WTC11 (cell line): Measurements from ENCODE around the gene APMAP. TPM values are rescaled to one million over a fixed set of nuclear protein-coding genes. Genes with fewer than 3 reads are reported as not detected.

Experiments used
- ATAC-seq: fragments of 200-7000 bp; cut with Tn5 transposase; 2 replicates; pipeline ENCODE4 v1.10.0; 2021; ENCODE audit warnings: mild to moderate bottlenecking, moderate library complexity
- Bru-seq: library from RNA; stranded (reverse); fragments of 400-500 nt; gene quantifications from one replicate; lab custom pipeline; 2021; lab: Mats Ljungman, UMichigan
- CTCF ChIA-PET: fragments of 300-600 bp; sonication (Branson Sonifier 250); formaldehyde crosslinking; loops from one replicate; lab custom pipeline; 2021; ENCODE audit warnings: antibody characterized with exemption; lab: Charles Lee
- POLR2A ChIA-PET: fragments of 350-600 bp; sonication (Branson Sonifier 250); formaldehyde crosslinking; loops from one replicate; lab custom pipeline; 2021; ENCODE audit warnings: antibody characterized with exemption; lab: Charles Lee
- DNase-seq: peaks from one replicate; pipeline ENCODE4 v3.0.0; 2021; ENCODE audit warnings: low spot score
- H3K27ac Mint-ChIP-seq: 2 replicates; pipeline ENCODE4 v1.8.0; 2021; ENCODE audit warnings: mixed read lengths
- H3K27me3 Mint-ChIP-seq: 2 replicates; pipeline ENCODE4 v1.8.0; 2021; ENCODE audit warnings: low read depth, mild to moderate bottlenecking, moderate library complexity, mixed read lengths
- H3K36me3 Mint-ChIP-seq: 2 replicates; pipeline ENCODE4 v1.8.0; 2021; ENCODE audit warnings: mixed read lengths
- H3K4me1 Mint-ChIP-seq: 2 replicates; pipeline ENCODE4 v1.8.0; 2022; ENCODE audit warnings: mixed read lengths
- H3K4me3 Mint-ChIP-seq: 2 replicates; pipeline ENCODE4 v1.8.0; 2021; ENCODE audit warnings: mild to moderate bottlenecking, moderate library complexity, mixed read lengths
- H3K9me3 Mint-ChIP-seq: 2 replicates; pipeline ENCODE4 v1.8.0; 2021; ENCODE audit warnings: mixed read lengths
- CBFB ChIP-seq: sonication (generic); formaldehyde crosslinking; IDR thresholded peaks from 2 replicates; pipeline ENCODE4 v1.8.1; 2022; ENCODE audit warnings: mild to moderate bottlenecking, low read depth, missing genetic modification reagents
- CREB1 ChIP-seq: sonication (generic); formaldehyde crosslinking; IDR thresholded peaks from 2 replicates; pipeline ENCODE4 v1.8.0; 2023; ENCODE audit warnings: mild to moderate bottlenecking, missing genetic modification reagents
- E2F1 ChIP-seq: sonication (generic); formaldehyde crosslinking; IDR thresholded peaks from 2 replicates; pipeline ENCODE4 v1.8.0; 2022; ENCODE audit warnings: mild to moderate bottlenecking, missing genetic modification reagents
- ETV6 ChIP-seq: sonication (generic); formaldehyde crosslinking; IDR thresholded peaks from 2 replicates; pipeline ENCODE4 v1.8.1; 2022; ENCODE audit warnings: mild to moderate bottlenecking, missing genetic modification reagents
- FOXK1 ChIP-seq: sonication (generic); formaldehyde crosslinking; IDR thresholded peaks from 2 replicates; pipeline ENCODE4 v1.8.0; 2022; ENCODE audit warnings: mild to moderate bottlenecking, moderate library complexity, missing genetic modification reagents
- HMGA2 ChIP-seq: fragments of 250-450 bp; sonication (Bioruptor Pico); IDR thresholded peaks from 2 replicates; pipeline ENCODE4 v1.4.0; 2021; ENCODE audit warnings: mild to moderate bottlenecking, moderate library complexity
- HMGXB4 ChIP-seq: sonication (generic); formaldehyde crosslinking; IDR thresholded peaks from 2 replicates; pipeline ENCODE4 v1.8.1; 2023; ENCODE audit warnings: mild to moderate bottlenecking, moderate library complexity, missing genetic modification reagents
- KAT7 ChIP-seq: sonication (generic); formaldehyde crosslinking; IDR thresholded peaks from 2 replicates; pipeline ENCODE4 v1.8.1; 2023; ENCODE audit warnings: missing genetic modification reagents, mild to moderate bottlenecking, borderline replicate concordance
- NR1H2 ChIP-seq: sonication (generic); formaldehyde crosslinking; IDR thresholded peaks from 2 replicates; pipeline ENCODE4 v1.9.0; 2021; ENCODE audit warnings: mild to moderate bottlenecking, moderate library complexity, missing genetic modification reagents
- PRRX2 ChIP-seq: fragments of 250-450 bp; sonication (Bioruptor Pico); IDR thresholded peaks from 2 replicates; pipeline ENCODE4 v1.8.0; 2021; ENCODE audit warnings: mild to moderate bottlenecking
- RORB ChIP-seq: fragments of 250-450 bp; sonication (Bioruptor Pico); IDR thresholded peaks from 2 replicates; pipeline ENCODE4 v1.9.0; 2021; ENCODE audit warnings: mild to moderate bottlenecking
- SMAD4 ChIP-seq: sonication (generic); formaldehyde crosslinking; IDR thresholded peaks from 2 replicates; pipeline ENCODE4 v1.8.0; 2022; ENCODE audit warnings: mild to moderate bottlenecking, missing genetic modification reagents
- TEAD1 ChIP-seq: sonication (generic); formaldehyde crosslinking; IDR thresholded peaks from 2 replicates; pipeline ENCODE4 v1.8.0; 2022; ENCODE audit warnings: mild to moderate bottlenecking, missing genetic modification reagents
- TEAD4 ChIP-seq: sonication (generic); formaldehyde crosslinking; IDR thresholded peaks from 2 replicates; pipeline ENCODE4 v1.8.0; 2022; ENCODE audit warnings: mild to moderate bottlenecking, missing genetic modification reagents
- USF2 ChIP-seq: sonication (generic); formaldehyde crosslinking; IDR thresholded peaks from 2 replicates; pipeline ENCODE4 v1.8.1; 2023; ENCODE audit warnings: mild to moderate bottlenecking, missing genetic modification reagents, moderate library complexity
- ZBTB21 ChIP-seq: sonication (generic); formaldehyde crosslinking; IDR thresholded peaks from 2 replicates; pipeline ENCODE4 v1.8.1; 2023; ENCODE audit warnings: mild to moderate bottlenecking, missing genetic modification reagents, borderline replicate concordance
- ZNF138 ChIP-seq: sonication (generic); formaldehyde crosslinking; conservative IDR thresholded peaks from 2 replicates; pipeline ENCODE4 v1.8.1; 2022; ENCODE audit warnings: mild to moderate bottlenecking, moderate library complexity, missing genetic modification reagents
- ZNF512 ChIP-seq: sonication (generic); formaldehyde crosslinking; IDR thresholded peaks from 2 replicates; pipeline ENCODE4 v1.8.1; 2022; ENCODE audit warnings: missing genetic modification reagents, borderline replicate concordance
- long read RNA-seq, 3 experiments: library from RNA in 1 of 3; library from capped mRNA in 1 of 3; library from polyadenylated mRNA in 1 of 3; unstranded in 2 of 3; stranded (forward) in 1 of 3; transcript quantifications; one replicate each; pipeline ENCODE4 v2.0.0, GENCODE V29; 2021
- total RNA-seq: library from RNA; stranded (reverse); gene quantifications from 3 replicates; pipeline ENCODE4 v1.2.3, GENCODE V29; 2021
- TF ChIP-seq, protein P1 (sequence below): sonication (generic); formaldehyde crosslinking; IDR thresholded peaks from 2 replicates; pipeline ENCODE4 v1.8.1; 2023; ENCODE audit warnings: mild to moderate bottlenecking, missing genetic modification reagents
- TF ChIP-seq, protein P2 (sequence below): fragments of 200-600 bp; IDR thresholded peaks from 2 replicates; pipeline ENCODE4 v1.8.0; 2022; ENCODE audit warnings: antibody characterized with exemption
- TF ChIP-seq, protein P3 (sequence below): sonication (generic); formaldehyde crosslinking; IDR thresholded peaks from 2 replicates; pipeline ENCODE4 v1.8.1; 2022; ENCODE audit warnings: low read depth, mild to moderate bottlenecking, moderate library complexity, missing genetic modification reagents, borderline replicate concordance

The APMAP gene
- total RNA-seq (55.3 to 64.4 TPM (median 62.1 TPM) in 3 replicates), Bru-seq, nascent RNA (percentile 80 among the genes with signal in this experiment)
- long read RNA-seq, experiment 1, transcript APMAP-201 (9 exons, 2,430 nt) = major isoform, 307 of 388 reads
- long read RNA-seq, experiment 1, partial matches to known transcripts = 34 of 388 reads
- long read RNA-seq, experiment 1, other reads (novel, unspliced or antisense) = 45 of 388 reads
- long read RNA-seq, experiment 2, transcript APMAP-201 (9 exons, 2,430 nt) = major isoform, 58 of 102 reads
- long read RNA-seq, experiment 2, partial matches to known transcripts = 9 of 102 reads
- long read RNA-seq, experiment 2, other reads (novel, unspliced or antisense) = 35 of 102 reads
- long read RNA-seq, experiment 3, transcript APMAP-202 (10 exons, 2,117 nt) = minor isoform, 6 of 227 reads
- long read RNA-seq, experiment 3, transcript APMAP-201 (9 exons, 2,430 nt) = major isoform, 171 of 227 reads
- long read RNA-seq, experiment 3, partial matches to known transcripts = 7 of 227 reads
- long read RNA-seq, experiment 3, other reads (novel, unspliced or antisense) = 43 of 227 reads

DNA sequence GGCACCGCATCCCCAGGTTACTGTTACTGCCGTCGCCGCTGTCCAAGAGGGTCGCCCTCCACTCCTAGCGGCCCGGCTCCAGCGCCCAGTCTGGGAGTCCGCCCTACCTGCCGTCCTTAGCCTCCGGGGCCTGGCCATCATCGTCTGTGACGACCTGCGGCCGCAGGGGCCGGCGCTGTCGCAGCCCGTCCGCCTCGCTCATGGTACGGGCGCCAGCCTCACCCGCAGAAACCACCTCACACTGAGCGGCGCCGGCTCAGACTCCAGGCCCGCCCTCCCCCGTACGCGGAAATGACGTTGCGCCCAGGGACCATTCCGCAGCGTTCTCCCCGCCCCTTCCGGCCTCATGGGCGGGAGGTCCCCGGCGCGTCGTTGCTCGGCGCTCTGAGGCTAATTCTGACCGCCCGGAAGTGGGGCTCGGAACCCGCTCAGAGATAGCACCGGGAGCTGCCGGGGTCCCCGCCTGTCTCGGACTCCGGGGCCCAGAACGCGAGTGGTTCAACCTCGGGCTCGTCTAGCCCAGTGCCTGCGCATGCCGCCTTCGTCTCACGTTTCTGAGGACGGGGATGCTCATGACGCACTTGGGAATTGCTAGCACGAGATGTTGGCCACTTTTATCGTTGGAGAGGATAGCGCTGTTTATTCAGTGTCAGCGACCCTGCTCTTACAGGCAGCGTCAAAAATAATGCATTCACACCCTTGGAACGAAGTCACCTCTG is at the start of gene APMAP:
TSS of gene APMAP (minus strand) at position 265 of the 719 bp plus-strand sequence. CDS start at position 202, 63 bp downstream.
- peak; percentile 93 for DNase-seq
- no peaks in the 10 kb centered on the region for H3K9me3 Mint-ChIP-seq
- CTCF ChIA-PET = interaction anchor here (1.6 kb wide), 1 partner anchor 70 kb away, joined by 5 read pairs; no protein-coding TSS in a partner anchor
- ATAC-seq = peak; percentile 93
- H3K27ac Mint-ChIP-seq = peak within 1 kb of the TSS; percentile 61
- peaks cover 30% of the 10 kb centered on the region for H3K4me1 Mint-ChIP-seq
- H3K27me3 Mint-ChIP-seq = no peaks in the 10 kb centered on the region; the same call in none of the 2 replicates
- POLR2A ChIA-PET = no interaction called here
- no peaks in the 10 kb centered on the region for H3K36me3 Mint-ChIP-seq
- H3K4me3 Mint-ChIP-seq = peak within 1 kb of the TSS; percentile 94
- TF ChIP-seq, protein P1, sequence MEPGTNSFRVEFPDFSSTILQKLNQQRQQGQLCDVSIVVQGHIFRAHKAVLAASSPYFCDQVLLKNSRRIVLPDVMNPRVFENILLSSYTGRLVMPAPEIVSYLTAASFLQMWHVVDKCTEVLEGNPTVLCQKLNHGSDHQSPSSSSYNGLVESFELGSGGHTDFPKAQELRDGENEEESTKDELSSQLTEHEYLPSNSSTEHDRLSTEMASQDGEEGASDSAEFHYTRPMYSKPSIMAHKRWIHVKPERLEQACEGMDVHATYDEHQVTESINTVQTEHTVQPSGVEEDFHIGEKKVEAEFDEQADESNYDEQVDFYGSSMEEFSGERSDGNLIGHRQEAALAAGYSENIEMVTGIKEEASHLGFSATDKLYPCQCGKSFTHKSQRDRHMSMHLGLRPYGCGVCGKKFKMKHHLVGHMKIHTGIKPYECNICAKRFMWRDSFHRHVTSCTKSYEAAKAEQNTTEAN (CRISPR knock-in tag) = peak; percentile 89; the same call in 1 of the 2 replicates
- TF ChIP-seq HMGA2 (CRISPR knock-in tag) (no peak), ZBTB21 (no peak), E2F1 (CRISPR knock-in tag) (no peak), RORB (CRISPR knock-in tag) (no peak), KAT7 (CRISPR knock-in tag) (no peak), TEAD1 (CRISPR knock-in tag) (peak; percentile 46; the same call in 1 of the 2 replicates), CBFB (CRISPR knock-in tag) (peak; percentile 44; the same call in 1 of the 2 replicates), NR1H2 (CRISPR knock-in tag) (no peak), ETV6 (CRISPR knock-in tag) (peak; percentile 88), ZNF138 (CRISPR knock-in tag) (no peak), PRRX2 (CRISPR knock-in tag) (no peak), ZNF512 (CRISPR knock-in tag) (0 out of 2 replicates have a peak, but pooled peaks have one; percentile 43), CREB1 (CRISPR knock-in tag) (peak; percentile 46; the same call in 1 of the 2 replicates), SMAD4 (CRISPR knock-in tag) (no peak), FOXK1 (CRISPR knock-in tag) (peak; percentile 86), USF2 (CRISPR knock-in tag) (no peak), TEAD4 (CRISPR knock-in tag) (0 out of 2 replicates have a peak, but pooled peaks have one; percentile 41), HMGXB4 (peak; percentile 72)
- TF ChIP-seq, protein P2, sequence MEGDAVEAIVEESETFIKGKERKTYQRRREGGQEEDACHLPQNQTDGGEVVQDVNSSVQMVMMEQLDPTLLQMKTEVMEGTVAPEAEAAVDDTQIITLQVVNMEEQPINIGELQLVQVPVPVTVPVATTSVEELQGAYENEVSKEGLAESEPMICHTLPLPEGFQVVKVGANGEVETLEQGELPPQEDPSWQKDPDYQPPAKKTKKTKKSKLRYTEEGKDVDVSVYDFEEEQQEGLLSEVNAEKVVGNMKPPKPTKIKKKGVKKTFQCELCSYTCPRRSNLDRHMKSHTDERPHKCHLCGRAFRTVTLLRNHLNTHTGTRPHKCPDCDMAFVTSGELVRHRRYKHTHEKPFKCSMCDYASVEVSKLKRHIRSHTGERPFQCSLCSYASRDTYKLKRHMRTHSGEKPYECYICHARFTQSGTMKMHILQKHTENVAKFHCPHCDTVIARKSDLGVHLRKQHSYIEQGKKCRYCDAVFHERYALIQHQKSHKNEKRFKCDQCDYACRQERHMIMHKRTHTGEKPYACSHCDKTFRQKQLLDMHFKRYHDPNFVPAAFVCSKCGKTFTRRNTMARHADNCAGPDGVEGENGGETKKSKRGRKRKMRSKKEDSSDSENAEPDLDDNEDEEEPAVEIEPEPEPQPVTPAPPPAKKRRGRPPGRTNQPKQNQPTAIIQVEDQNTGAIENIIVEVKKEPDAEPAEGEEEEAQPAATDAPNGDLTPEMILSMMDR = no peak
- TF ChIP-seq, protein P3, sequence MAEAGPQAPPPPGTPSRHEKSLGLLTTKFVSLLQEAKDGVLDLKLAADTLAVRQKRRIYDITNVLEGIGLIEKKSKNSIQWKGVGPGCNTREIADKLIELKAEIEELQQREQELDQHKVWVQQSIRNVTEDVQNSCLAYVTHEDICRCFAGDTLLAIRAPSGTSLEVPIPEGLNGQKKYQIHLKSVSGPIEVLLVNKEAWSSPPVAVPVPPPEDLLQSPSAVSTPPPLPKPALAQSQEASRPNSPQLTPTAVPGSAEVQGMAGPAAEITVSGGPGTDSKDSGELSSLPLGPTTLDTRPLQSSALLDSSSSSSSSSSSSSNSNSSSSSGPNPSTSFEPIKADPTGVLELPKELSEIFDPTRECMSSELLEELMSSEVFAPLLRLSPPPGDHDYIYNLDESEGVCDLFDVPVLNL (CRISPR knock-in tag) = peak; percentile 36; the same call in 1 of the 2 replicates
